ENCODE results near the gene GFAP. TPM values are rescaled to one million over a fixed set of nuclear protein-coding genes. Genes with fewer than 3 reads are reported as not detected.
"Not testable (repeated sequence)": the region's sequence is repeated elsewhere in the genome, so short reads cannot be mapped to it uniquely, and the experiment has no call there.

The GFAP gene
- total RNA-seq, 1 donor from 2014 or later, result not detected

DNA sequence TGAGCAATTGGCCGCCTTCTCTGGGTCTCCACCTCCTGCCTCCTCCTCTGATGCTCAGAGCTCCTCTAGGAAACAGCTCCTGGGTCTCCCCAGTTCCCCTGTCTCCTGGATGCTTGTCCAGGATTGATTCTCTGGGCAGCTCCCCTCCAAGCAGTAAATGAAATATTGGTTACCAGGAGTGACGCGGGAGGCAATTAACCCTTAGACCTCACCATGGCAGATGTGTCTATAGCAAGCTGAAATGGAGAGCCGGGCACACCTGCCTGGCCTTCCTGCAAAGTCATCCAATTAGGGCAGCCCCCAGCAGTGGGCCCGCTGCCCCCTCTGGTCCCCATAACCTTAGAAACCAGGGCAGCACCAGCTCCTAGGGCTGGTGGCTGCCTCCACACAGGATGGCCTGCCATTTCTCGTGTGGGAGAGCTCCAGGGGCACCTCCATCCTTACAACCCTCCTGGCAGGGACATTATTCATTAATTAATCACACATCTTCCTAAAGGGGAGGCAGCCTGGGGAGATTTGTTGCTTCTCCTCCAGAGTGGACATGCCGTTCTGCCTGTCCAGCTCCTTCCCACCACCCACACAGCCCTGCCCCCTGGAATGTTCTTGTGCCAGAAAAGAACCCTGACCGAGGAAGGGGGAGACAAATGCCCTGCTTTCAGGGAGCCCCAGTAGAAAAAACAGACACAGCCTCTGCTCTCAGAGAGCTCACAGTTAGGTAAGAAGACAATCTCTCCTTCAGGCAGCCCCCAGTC, 40.5 kb upstream of the GFAP start:
- H3K9me3 Mint-ChIP-seq, result no peaks in the 10 kb centered on the region
- no peak overlapping the region for H3K27ac Mint-ChIP-seq
- no peak for DNase-seq (ENCODE audit: low spot score in 2 of 2, unreplicated experiment in 2 of 2)
- peaks cover 7% of the 10 kb centered on the region for H3K27me3 Mint-ChIP-seq (ENCODE audit: low read depth)
- TF ChIP-seq CTCF (IDR thresholded peaks at IDR 0.05; ENCODE audit: unreplicated experiment), result no peak
- H3K4me1 Mint-ChIP-seq, result peaks cover 6% of the 10 kb centered on the region
- no peaks in the 10 kb centered on the region for H3K36me3 Mint-ChIP-seq
- H3K4me3 Mint-ChIP-seq, result no peak overlapping the region

GRCh38 chr17:44952946-44953475, 37.7 kb upstream of the GFAP start:
- TF ChIP-seq CTCF (IDR thresholded peaks at IDR 0.05; ENCODE audit: unreplicated experiment), result no peak
- H3K4me3 Mint-ChIP-seq, result no peak overlapping the region
- H3K4me1 Mint-ChIP-seq, result peaks cover 6% of the 10 kb centered on the region
- H3K36me3 Mint-ChIP-seq, result no peaks in the 10 kb centered on the region
- no peak for DNase-seq (ENCODE audit: low spot score in 2 of 2, unreplicated experiment in 2 of 2)
- H3K9me3 Mint-ChIP-seq, result no peaks in the 10 kb centered on the region
- H3K27me3 Mint-ChIP-seq (ENCODE audit: low read depth), result peaks cover 7% of the 10 kb centered on the region
- no peak overlapping the region for H3K27ac Mint-ChIP-seq

GRCh38 chr17:44948315-44948795, 33.1 kb upstream of the GFAP start:
- Mint-ChIP-seq H3K27me3 (ENCODE audit: low read depth) (no peaks in the 10 kb centered on the region), H3K4me1 (peaks cover 13% of the 10 kb centered on the region), H3K27ac (no peak overlapping the region), H3K9me3 (no peaks in the 10 kb centered on the region), H3K36me3 (peaks cover 3% of the 10 kb centered on the region), H3K4me3 (peak overlapping the region; percentile 95)
- DNase-seq (ENCODE audit: low spot score in 2 of 2, unreplicated experiment in 2 of 2), result no peak
- TF ChIP-seq CTCF (IDR thresholded peaks at IDR 0.05; ENCODE audit: unreplicated experiment), result no peak

GRCh38 chr17:44947461-44948314, 32.4 kb upstream of the GFAP start, which contains the start of gene KIF18B:
Gene KIF18B (minus strand): TSS chr17:44947773. CDS start chr17:44936344, 11,429 bp downstream.
- Mint-ChIP-seq H3K27me3 (ENCODE audit: low read depth) (no peaks in the 10 kb centered on the region), H3K27ac (peak within 1 kb of the TSS; percentile 92), H3K9me3 (no peaks in the 10 kb centered on the region), H3K4me1 (peaks cover 13% of the 10 kb centered on the region), H3K4me3 (peak within 1 kb of the TSS; percentile 95), H3K36me3 (peaks cover 3% of the 10 kb centered on the region)
- no peak for TF ChIP-seq CTCF (IDR thresholded peaks at IDR 0.05; ENCODE audit: unreplicated experiment)
- DNase-seq (ENCODE audit: low spot score in 2 of 2, unreplicated experiment in 2 of 2), result peak; percentile 74 to 91

- not testable (repeated sequence) for H3K36me3 Mint-ChIP-seq; H3K27ac Mint-ChIP-seq; H3K9me3 Mint-ChIP-seq; H3K27me3 Mint-ChIP-seq (ENCODE audit: low read depth); H3K4me3 Mint-ChIP-seq; DNase-seq (ENCODE audit: low spot score in 2 of 2, unreplicated experiment in 2 of 2)
- H3K4me1 Mint-ChIP-seq, result peaks cover 25% of the 10 kb centered on the region
Measured at GRCh38 chr17:44945652-44946051, 30.4 kb upstream of the GFAP start.
